ENCODE measurements around the gene SRSF10.
"Not testable (repeated sequence)": the region's sequence is repeated elsewhere in the genome, so short reads cannot be mapped to it uniquely, and the experiment has no call there.

SRSF10 gene

GRCh38 chr1:23999156-23999671 is 19.1 kb upstream of the SRSF10 start:
- no peak for DNase-seq (ENCODE audit: extremely low read depth in 1 of 2, low read depth in 1 of 2)

- no peak for DNase-seq (ENCODE audit: extremely low read depth in 1 of 2, low read depth in 1 of 2)
Observed at GRCh38 chr1:23997812-23998211, 17.7 kb upstream of the SRSF10 start.

- no peak for DNase-seq (ENCODE audit: extremely low read depth in 1 of 2, low read depth in 1 of 2)
Observed at GRCh38 chr1:23996700-23997229, 16.6 kb upstream of the SRSF10 start.

GRCh38 chr1:23995431-23995837 is 15.3 kb upstream of the SRSF10 start:
- DNase-seq (ENCODE audit: extremely low read depth in 1 of 2, low read depth in 1 of 2): no peak

GRCh38 chr1:23992011-23992410 is 11.9 kb upstream of the SRSF10 start:
- not testable (repeated sequence) for DNase-seq (ENCODE audit: extremely low read depth in 1 of 2, low read depth in 1 of 2)

- no peak for DNase-seq (ENCODE audit: extremely low read depth in 1 of 2, low read depth in 1 of 2)
Observed at GRCh38 chr1:23989263-23989662, 9.1 kb upstream of the SRSF10 start.

GRCh38 chr1:23987038-23987437 is 6.9 kb upstream of the SRSF10 start:
- DNase-seq (ENCODE audit: extremely low read depth in 1 of 2, low read depth in 1 of 2): not testable (repeated sequence)

GRCh38 chr1:23984417-23985186 is 4.5 kb upstream of the SRSF10 start:
- DNase-seq (ENCODE audit: extremely low read depth in 1 of 2, low read depth in 1 of 2): no peak

- DNase-seq (ENCODE audit: extremely low read depth in 1 of 2, low read depth in 1 of 2): no peak
Observed at GRCh38 chr1:23980728-23981070, 572 bp upstream of the SRSF10 start.

- DNase-seq (ENCODE audit: extremely low read depth in 1 of 2, low read depth in 1 of 2): no peak
Observed at GRCh38 chr1:23979387-23979880, 693 bp downstream of the SRSF10 start.

GRCh38 chr1:23978805-23979204 is 1.3 kb downstream of the SRSF10 start:
- DNase-seq (ENCODE audit: extremely low read depth in 1 of 2, low read depth in 1 of 2): no peak

GRCh38 chr1:23977854-23978191 is 2.3 kb downstream of the SRSF10 start:
- no peak for DNase-seq (ENCODE audit: extremely low read depth in 1 of 2, low read depth in 1 of 2)

GRCh38 chr1:23977187-23977853 is 2.8 kb downstream of the SRSF10 start:
- no peak for DNase-seq (ENCODE audit: extremely low read depth in 1 of 2, low read depth in 1 of 2)

GRCh38 chr1:23967871-23968270 is 12.3 kb downstream of the SRSF10 start:
- no peak for DNase-seq (ENCODE audit: extremely low read depth in 1 of 2, low read depth in 1 of 2)

GRCh38 chr1:23966973-23967493 is 13.1 kb downstream of the SRSF10 start:
- DNase-seq (ENCODE audit: extremely low read depth in 1 of 2, low read depth in 1 of 2): no peak

- DNase-seq (ENCODE audit: extremely low read depth in 1 of 2, low read depth in 1 of 2): no peak
Observed at GRCh38 chr1:23964790-23965740, 15.1 kb downstream of the SRSF10 start.

- no peak for DNase-seq (ENCODE audit: extremely low read depth in 1 of 2, low read depth in 1 of 2)
Observed at GRCh38 chr1:23964235-23964668, 15.9 kb downstream of the SRSF10 start.

- no peak for DNase-seq (ENCODE audit: extremely low read depth in 1 of 2, low read depth in 1 of 2)
Observed at GRCh38 chr1:23963617-23964234, 16.4 kb downstream of the SRSF10 start.

- no peak for DNase-seq (ENCODE audit: extremely low read depth in 1 of 2, low read depth in 1 of 2)
Observed at GRCh38 chr1:23960291-23961020, 19.7 kb downstream of the SRSF10 start.
